Endometrial microvascular endothelial cells (primary cell): Measurements from ENCODE around the gene NTMT2. TPM values are rescaled to one million over a fixed set of nuclear protein-coding genes. Genes with fewer than 3 reads are reported as not detected.
"Not testable (repeated sequence)": the region's sequence is repeated elsewhere in the genome, so short reads cannot be mapped to it uniquely, and the experiment has no call there.

Experiments used
- in situ Hi-C: cut with HindIII; loops from 2 replicates; pipeline ENCODE4 v1.10.0; 2017; ENCODE audit warnings: low sequenced_read_pairs, low pct_unique_long_range_greater_than_20kb; ENCODE audit errors: inconsistent ontology term
- total RNA-seq: library from RNA; depleted of rRNA; stranded (reverse); fragments of >200 nt; gene quantifications from one replicate; pipeline ENCODE4 v1.2.3, GENCODE V29; 2015; ENCODE audit errors: inconsistent ontology term

NTMT2 gene
- total RNA-seq, 1 donor from 2014 or later, result not detected

- in situ Hi-C loops, result no loop called here
These were observed 7.7 kb downstream of the NTMT2 start for GRCh38 chr1:170153417-170153816.

DNA sequence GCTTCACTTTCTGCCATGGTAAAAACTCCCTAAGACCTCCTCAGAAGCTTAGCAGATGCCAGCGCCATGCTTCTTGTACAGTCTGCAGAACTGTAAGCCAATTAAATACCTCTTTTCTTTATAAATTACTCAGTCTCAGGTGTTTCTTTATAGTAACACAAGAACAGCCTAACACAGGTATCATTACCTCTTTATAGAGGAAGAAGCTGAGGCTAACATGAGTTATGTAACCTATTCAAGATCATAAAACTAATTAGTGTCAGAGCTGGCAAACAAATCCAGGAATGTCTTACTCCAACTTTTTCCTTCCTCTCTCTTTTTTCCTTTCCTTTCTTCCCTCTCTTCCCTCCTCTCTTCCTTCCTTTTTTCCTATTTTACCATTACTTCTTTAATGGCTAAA is 9.3 kb downstream of the NTMT2 start:
- in situ Hi-C loops, result no loop called here

GRCh38 chr1:170156594-170156993 is 10.8 kb downstream of the NTMT2 start:
- in situ Hi-C loops, result no loop called here

DNA sequence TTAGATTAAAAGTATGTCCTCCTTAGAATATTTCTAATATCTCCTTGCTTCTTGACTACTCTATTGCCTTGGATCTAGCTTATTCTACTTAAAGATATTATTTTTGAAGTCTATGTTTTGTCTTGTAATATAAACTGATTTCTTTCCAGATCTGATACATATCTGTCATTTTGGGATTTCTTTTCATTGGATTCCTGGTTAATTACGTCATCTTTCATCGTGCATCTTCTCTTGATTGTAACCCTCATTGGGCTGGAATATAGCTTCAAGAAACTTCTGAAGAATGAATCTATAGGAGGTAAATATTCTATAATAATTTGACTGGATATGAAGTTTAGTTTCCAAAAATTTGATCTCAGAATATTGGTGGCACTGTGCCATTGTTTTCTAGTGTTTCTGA is 12.1 kb downstream of the NTMT2 start:
- in situ Hi-C loops, result no loop called here

DNA sequence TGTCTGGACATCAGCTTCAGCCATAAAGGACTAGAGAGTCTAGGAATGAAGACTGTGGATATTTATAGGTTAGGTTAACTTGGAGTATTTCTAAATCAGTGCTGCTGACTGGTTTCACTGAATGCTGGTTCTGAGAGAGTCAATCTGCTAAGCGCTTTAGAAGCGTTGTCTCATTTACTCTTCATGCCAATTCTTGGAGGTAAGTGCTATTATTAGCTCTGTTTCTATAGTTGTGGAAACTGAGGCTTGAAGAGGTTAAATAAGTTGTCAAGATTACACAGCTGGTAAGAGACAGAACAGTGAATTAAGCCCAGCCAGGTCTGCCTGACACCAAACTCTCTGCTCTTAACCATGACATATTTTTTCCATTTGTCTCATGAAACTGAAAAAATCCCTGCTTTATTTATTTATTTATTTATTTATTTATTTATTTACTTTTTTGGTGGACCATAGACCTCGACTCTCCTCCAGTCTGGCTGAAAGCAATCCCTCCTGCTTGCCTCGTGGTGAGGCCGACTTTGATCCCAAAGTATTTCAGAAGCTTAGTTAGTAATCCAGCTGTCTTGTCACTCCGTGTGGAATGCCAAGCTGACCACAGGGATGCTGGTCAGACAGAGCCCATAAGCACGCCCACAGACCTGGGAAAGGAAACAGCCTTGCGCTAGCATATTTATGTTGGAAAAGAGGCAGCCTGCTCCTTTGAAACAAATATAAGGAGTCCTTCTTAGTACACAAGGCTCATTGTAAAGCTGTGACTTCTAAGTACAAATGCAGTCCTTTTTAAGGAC is 16.9 kb downstream of the NTMT2 start:
- in situ Hi-C loops, result no loop called here

DNA sequence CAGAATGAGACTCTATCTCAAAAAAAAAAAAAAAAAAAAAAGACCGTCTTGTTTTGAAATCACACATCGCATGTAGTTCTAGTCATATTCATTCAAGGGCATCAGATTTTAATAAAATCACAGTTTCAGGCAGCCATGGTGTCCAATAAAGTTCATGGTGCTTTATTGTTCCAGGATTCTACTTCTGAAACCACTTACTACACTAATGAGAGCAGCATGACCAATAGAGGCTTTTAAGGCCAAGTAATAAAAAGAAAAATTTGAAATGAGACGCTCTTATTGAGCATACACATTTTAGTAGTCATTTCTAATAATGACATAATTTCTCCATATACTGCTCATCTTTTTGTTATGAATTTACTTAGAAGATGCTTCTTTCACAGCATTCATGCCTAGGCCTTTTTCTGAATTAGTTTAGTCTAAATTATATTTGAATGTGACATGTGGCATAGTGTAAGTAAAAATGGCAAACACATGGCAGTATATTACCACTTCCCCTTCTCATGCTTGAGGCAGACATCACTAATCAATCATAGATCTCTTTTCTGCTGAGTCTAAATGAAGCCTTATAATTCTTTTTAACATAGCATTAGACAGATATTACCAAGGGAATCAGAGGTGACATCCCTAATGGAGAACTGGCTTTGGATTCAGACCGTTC is 18.5 kb downstream of the NTMT2 start:
- in situ Hi-C loops, result no loop called here

DNA sequence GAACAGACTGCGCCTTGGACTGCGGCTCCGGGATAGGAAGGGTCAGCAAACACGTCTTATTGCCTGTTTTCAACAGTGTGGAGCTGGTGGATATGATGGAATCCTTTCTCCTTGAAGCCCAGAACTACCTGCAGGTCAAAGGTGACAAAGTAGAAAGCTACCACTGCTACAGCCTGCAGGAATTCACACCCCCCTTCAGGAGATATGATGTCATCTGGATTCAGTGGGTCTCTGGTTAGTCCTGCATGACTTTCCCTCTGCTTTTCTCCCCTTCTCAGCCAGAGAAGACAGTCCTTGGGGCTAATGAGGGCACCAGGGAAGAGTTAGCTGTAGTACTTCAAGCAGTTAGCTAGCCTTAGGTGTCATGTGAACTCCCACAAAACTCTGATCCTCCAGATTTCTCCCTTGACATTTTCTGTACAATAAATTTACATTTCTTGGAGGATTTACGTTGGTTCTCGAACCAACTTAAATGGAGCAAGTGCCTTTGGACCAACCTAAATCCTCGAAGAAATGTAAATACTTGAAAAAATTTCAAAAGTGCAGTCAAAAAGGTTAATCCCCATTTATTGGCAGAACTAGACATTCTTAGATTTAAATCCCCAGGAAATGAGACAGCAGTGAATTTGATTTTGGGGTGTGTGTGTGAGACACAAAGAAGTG is 20.9 kb downstream of the NTMT2 start:
- in situ Hi-C loops, result no loop called here

DNA sequence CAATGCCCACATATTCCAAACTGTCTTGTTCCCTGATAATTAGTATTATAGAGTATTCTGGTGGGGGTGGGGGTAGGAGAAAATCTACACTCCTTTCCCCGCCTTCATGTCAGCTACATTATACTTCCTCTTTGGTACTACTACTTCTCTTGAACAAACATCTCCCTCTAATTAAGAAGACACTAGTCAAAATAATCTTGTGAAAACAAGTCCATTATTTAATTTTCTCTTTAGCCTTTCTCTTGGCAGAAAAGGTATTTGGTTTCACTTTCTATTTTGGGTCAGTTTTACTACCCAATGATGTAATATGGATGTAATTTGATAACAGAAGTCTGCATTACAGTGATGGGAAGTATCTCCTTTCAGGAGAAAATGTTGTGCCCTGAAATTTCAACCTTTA is 22.5 kb downstream of the NTMT2 start:
- in situ Hi-C loops, result no loop called here

DNA sequence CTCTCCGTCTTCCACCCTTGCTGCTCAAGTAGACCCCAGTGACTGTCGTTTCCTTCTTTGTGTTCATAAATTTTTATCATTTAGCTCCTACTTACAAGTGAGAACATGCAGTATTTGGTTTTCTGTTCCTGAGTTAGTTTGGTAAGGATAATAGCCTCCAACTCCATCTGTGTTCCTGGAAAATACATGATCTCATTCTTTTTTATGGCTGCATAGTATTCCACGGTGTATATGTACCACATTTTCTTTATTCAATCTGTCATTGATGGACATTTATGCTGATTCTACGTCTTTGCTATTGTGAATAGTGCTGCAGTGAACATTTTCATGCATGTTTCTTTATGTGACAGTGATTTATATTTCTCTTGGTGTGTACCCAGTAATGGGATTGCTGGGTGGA is 24.8 kb downstream of the NTMT2 start:
- in situ Hi-C loops, result not testable (repeated sequence)

- in situ Hi-C loops, result no loop called here
These were observed 28.6 kb downstream of the NTMT2 start for GRCh38 chr1:170174395-170174794.

- in situ Hi-C loops, result no loop called here
These were observed 29.3 kb downstream of the NTMT2 start for GRCh38 chr1:170175041-170175440.

GRCh38 chr1:170175484-170175883 is 29.7 kb downstream of the NTMT2 start:
- in situ Hi-C loops, result no loop called here

GRCh38 chr1:170176772-170177171 is 31.0 kb downstream of the NTMT2 start:
- in situ Hi-C loops, result no loop called here

DNA sequence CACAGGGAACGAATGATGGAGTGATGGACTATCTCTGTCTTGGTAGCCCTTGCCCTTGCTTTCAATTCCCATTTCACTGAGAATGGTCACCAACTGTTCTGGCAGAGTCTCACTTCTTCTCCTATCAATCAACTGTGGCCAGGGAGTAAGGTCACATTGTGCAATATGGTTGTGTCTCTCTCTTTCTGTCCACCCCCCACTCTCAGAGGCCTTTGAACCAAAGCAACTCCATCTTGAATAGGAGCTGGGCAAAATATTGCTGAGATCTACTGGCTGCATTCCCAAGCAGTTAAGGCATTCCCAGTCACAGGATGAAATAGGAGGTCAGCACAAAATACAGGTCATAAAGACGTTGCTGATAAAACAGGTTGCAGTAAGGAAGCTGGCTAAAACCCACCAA is 36.7 kb downstream of the NTMT2 start:
- in situ Hi-C loops, result no loop called here

DNA sequence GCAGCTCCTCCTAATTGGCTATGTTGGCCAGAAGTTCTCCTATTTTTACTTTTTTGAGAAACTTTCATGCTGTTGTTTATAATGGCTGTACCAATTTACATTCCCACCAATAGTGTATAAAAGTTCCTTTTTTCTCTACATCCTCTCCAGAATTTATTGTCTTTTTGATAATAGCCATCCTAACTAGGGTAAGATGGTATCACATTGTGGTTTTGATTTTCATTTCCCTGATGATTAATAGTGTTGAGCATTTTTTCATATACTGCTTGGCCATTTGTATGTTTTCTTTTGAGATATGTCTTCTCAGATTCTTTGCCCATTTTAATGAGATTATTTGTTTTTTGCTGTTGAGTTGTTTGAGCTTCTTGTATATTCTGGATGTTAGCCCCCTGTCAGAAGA is 46.8 kb downstream of the NTMT2 start:
- in situ Hi-C loops, result no loop called here

DNA sequence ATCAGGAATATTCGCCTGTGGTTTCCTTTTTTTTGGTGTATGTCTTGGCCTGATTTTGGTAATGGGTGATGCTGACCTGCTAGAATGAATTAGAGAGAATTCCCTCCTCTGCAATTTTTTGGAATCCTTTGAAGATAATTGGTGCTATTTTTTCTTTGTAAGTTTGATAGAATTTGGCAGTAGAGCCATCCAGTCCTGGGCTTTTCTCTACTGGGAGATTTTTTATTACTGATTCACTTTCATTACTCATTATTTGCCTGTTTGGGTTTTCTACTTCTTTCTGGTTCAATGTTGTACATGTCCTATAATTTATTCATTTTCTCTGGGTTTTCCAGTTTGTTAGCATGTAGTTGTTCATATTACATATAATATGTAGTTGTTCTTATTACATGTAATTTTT is 48.7 kb downstream of the NTMT2 start:
- in situ Hi-C loops, result no loop called here

DNA sequence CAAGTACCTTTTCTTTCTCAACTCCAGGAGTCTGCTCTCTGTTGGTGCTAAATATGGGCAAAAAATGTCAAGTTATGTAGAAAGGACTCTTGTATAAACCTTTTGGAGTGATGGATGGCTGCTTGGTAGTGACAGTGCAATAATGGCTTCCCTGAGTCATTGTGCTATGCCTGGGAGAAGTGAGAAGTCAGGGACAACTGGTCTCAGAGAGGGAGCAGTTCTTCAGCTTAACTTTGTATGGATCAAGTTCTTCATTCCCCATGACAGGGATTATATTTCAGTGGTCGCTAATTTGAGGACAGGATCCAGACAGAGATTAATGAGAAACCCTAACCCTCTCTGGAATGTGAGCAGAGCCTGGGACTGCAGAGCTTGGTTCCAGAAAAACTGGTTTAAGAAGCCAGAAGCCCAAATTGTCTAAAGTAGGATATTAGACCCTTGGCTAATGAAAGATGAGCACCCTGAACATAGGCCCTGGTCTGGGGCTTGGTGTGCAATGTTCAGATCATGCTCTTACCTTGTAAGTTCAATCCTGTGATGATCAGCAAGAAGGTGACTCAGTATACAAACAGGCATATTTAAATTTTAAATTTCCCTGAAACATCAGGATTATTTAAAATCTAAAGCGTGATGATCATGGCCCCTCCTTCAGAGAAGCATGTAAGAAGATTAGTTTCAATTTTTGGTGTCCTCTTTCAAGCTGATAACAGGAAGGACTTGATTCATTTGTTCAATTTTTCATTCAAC is 50.9 kb downstream of the NTMT2 start:
- in situ Hi-C loops, result no loop called here

DNA sequence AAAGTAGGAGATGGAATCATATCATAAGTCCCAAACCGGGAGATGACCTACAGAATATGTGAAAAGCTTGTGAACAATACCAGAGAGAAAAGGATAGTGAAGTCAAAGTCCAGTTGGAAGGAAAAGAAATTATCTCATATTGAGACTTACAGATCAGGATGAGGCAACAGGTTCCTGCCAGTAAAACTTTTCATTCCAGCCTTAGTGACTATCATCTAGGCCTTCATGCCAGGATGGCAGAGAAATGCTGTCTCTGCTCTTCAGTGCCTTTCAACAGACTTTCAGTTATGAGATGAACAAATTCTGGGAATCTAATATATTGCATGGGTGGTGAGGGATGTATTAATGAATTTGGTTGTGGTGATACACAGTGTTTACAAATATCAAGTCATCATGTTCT is 52.3 kb downstream of the NTMT2 start:
- in situ Hi-C loops, result no loop called here

GRCh38 chr1:170198584-170198983 is 52.8 kb downstream of the NTMT2 start:
- in situ Hi-C loops, result no loop called here
